Smooth muscle cell (in vitro differentiated cells): ENCODE measurements around the gene COL4A1. TPM values are rescaled to one million over a fixed set of nuclear protein-coding genes. Genes with fewer than 3 reads are reported as not detected.

Experiments used
- DNase-seq: peaks from one replicate; lab custom pipeline; 2025; ENCODE audit not compliant: unreplicated experiment; lab: John Stamatoyannopoulos, UW
- H2AFZ ChIP-seq: fragments of 200-600 bp; sonication (generic); 2 replicates; pipeline ENCODE4 v1.6.0; 2016; ENCODE audit warnings: antibody characterized with exemption, low read depth, mild to moderate bottlenecking
- H3F3A ChIP-seq: fragments of 200-600 bp; sonication (generic); 2 replicates; pipeline ENCODE4 v1.6.0; 2017; ENCODE audit warnings: antibody characterized with exemption, low read depth
- H3K27ac ChIP-seq: fragments of 200-600 bp; sonication (generic); 2 replicates; pipeline ENCODE4 v1.5.1; 2016; ENCODE audit warnings: low read depth, mild to moderate bottlenecking
- H3K27me3 ChIP-seq: fragments of 200-600 bp; sonication (generic); 2 replicates; pipeline ENCODE4 v1.6.1; 2016; ENCODE audit warnings: low read depth, mild to moderate bottlenecking
- H3K36me3 ChIP-seq: fragments of 200-600 bp; sonication (generic); 2 replicates; pipeline ENCODE4 v1.5.1; 2016; ENCODE audit warnings: low read depth
- H3K4me1 ChIP-seq: fragments of 200-600 bp; sonication (generic); 2 replicates; pipeline ENCODE4 v1.5.1; 2016; ENCODE audit warnings: low read depth
- H3K4me2 ChIP-seq: fragments of 200-600 bp; sonication (generic); 2 replicates; pipeline ENCODE4 v1.6.0; 2016; ENCODE audit warnings: mild to moderate bottlenecking
- H3K4me3 ChIP-seq: fragments of 200-600 bp; sonication (generic); 2 replicates; pipeline ENCODE4 v1.5.1; 2016; ENCODE audit warnings: mild to moderate bottlenecking
- H3K79me2 ChIP-seq: fragments of 200-600 bp; sonication (generic); 2 replicates; pipeline ENCODE4 v1.6.0; 2016; ENCODE audit warnings: low read depth, mild to moderate bottlenecking
- H3K9ac ChIP-seq: fragments of 200-600 bp; sonication (generic); 2 replicates; pipeline ENCODE4 v1.6.0; 2016; ENCODE audit warnings: low read depth
- H3K9me3 ChIP-seq: fragments of 200-600 bp; sonication (generic); replicated peaks from 2 replicates; pipeline ENCODE4 v1.5.1; 2016; ENCODE audit warnings: low read depth
- H4K20me1 ChIP-seq: fragments of 200-600 bp; sonication (generic); 2 replicates; pipeline ENCODE4 v1.6.0; 2016; ENCODE audit warnings: low read depth
- CTCF ChIP-seq: fragments of 200-600 bp; sonication (generic); IDR thresholded peaks from 2 replicates; pipeline ENCODE4 v1.5.1; 2017; ENCODE audit warnings: borderline replicate concordance, mild to moderate bottlenecking, antibody characterized with exemption; ENCODE audit not compliant: insufficient read depth, poor library complexity, severe bottlenecking
- WGBS: methylation state at CpG from one replicate; pipeline ENCODE4 v1.1.7; 2016; ENCODE audit warnings: low lambda C conversion rate; 5-methylcytosine and 5-hydroxymethylcytosine counted together
- polyA plus RNA-seq: library from polyadenylated mRNA; unstranded; fragments of >200 nt; fragmentation: Nextera tagmentation; extraction: Ambion mirVana; gene quantifications from 2 replicates; pipeline ENCODE4 v1.2.1, GENCODE V29; 2016
- total RNA-seq: library from RNA; depleted of rRNA; stranded (reverse); fragments of >200 nt; gene quantifications from 2 replicates; pipeline ENCODE4 v1.2.3, GENCODE V29; 2014

The COL4A1 gene
- total and polyA plus RNA-seq, 2 experiments from 2014 or later, result 2,409 to 4,372 TPM

GRCh38 chr13:110348309-110349105 lies 41.5 kb upstream of the COL4A1 start:
- 87% methylated on average over 8 of the region's 8 CpGs for WGBS
- Histone ChIP-seq H3K9ac (peak overlapping the region; percentile 69), H3K4me1 (no peaks in the 10 kb centered on the region), H3K9me3 (no peaks in the 10 kb centered on the region), H3K4me2 (peak overlapping the region; percentile 57), H4K20me1 (peaks cover 97% of the 10 kb centered on the region), H3K27ac (peak overlapping the region; percentile 96), H3K79me2 (peaks cover 96% of the 10 kb centered on the region), H2AFZ (no peak overlapping the region), H3K4me3 (no peak overlapping the region), H3F3A (peaks cover 90% of the 10 kb centered on the region), H3K36me3 (no peaks in the 10 kb centered on the region), H3K27me3 (no peaks in the 10 kb centered on the region)
- no peak for DNase-seq
- TF ChIP-seq CTCF, result no peak

- peaks cover 96% of the 10 kb centered on the region for H3K79me2 ChIP-seq
- H3F3A ChIP-seq, result peaks cover 86% of the 10 kb centered on the region
- H2AFZ ChIP-seq, result no peak overlapping the region
- H3K27me3 ChIP-seq, result no peaks in the 10 kb centered on the region
- H3K4me2 ChIP-seq, result peak overlapping the region; percentile 60
- no peak for DNase-seq
- H3K9me3 ChIP-seq, result no peaks in the 10 kb centered on the region
- 23% methylated on average over 18 of the region's 18 CpGs for WGBS
- H3K4me1 ChIP-seq, result peaks cover 3% of the 10 kb centered on the region
- H3K9ac ChIP-seq, result peak overlapping the region; percentile 69
- H3K27ac ChIP-seq, result peak overlapping the region; percentile 96
- H4K20me1 ChIP-seq, result peaks cover 97% of the 10 kb centered on the region
- no peak for TF ChIP-seq CTCF
- H3K4me3 ChIP-seq, result no peak overlapping the region
- no peaks in the 10 kb centered on the region for H3K36me3 ChIP-seq
Observed at GRCh38 chr13:110347535-110348308, 40.8 kb upstream of the COL4A1 start.

GRCh38 chr13:110347088-110347487 lies 40.1 kb upstream of the COL4A1 start:
- no peak for DNase-seq
- H3K36me3 ChIP-seq, result no peaks in the 10 kb centered on the region
- H3K4me1 ChIP-seq, result peaks cover 9% of the 10 kb centered on the region
- no peak overlapping the region for H3K4me3 ChIP-seq
- H3K27ac ChIP-seq, result peak overlapping the region; percentile 96
- no peaks in the 10 kb centered on the region for H3K27me3 ChIP-seq
- H3K4me2 ChIP-seq, result peak overlapping the region; percentile 60
- WGBS, result 85% methylated on average over 3 of the region's 3 CpGs
- H4K20me1 ChIP-seq, result peaks cover 97% of the 10 kb centered on the region
- peak overlapping the region; percentile 69 for H3K9ac ChIP-seq
- no peaks in the 10 kb centered on the region for H3K9me3 ChIP-seq
- no peak overlapping the region for H2AFZ ChIP-seq
- H3K79me2 ChIP-seq, result peaks cover 96% of the 10 kb centered on the region
- TF ChIP-seq CTCF, result no peak
- peaks cover 86% of the 10 kb centered on the region for H3F3A ChIP-seq
